ENCODE measurements around the gene MUC21.
"Not testable (repeated sequence)": the region's sequence is repeated elsewhere in the genome, so short reads cannot be mapped to it uniquely, and the experiment has no call there.

MUC21 gene

DNA sequence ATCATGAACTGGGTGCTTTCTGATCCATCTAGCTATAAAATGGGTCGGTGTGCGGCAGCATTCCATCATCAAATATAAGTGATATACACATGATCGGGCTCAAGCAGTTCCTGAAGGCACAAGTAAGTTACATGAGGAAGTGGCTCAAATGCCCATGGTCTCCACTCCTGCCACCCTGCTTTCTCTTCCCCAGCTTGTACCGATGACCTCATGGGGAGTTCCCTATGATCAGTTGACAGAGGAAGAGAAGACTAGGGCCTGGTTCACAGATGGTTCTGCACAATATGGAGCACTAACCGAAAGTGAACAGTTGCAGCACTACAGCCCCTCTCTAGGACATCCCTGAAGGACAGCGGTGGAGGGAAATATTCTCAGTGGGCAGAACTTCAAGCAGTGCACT is 14.3 kb upstream of the MUC21 start:
- not testable (repeated sequence) for DNase-seq (ENCODE audit: low read depth)

DNA sequence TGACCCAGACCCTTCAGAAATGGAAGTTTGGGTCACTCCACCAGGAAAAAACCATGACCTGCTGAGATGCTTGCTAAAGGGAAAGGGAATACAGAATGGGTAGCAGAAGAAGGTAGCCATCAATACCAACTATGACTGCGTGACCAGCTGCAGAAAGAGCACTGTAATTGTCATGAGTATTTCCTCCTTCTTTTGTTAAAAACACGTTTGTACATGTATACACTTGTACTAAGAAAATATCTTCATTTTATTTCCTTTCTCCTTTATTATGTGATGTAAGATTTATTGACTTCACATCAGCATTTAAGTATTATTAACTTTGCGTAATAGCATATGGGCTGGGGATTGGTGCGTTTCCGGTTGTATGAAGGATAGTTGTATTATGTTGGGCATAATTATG is 12.6 kb upstream of the MUC21 start:
- DNase-seq (ENCODE audit: low read depth), result no peak

DNA sequence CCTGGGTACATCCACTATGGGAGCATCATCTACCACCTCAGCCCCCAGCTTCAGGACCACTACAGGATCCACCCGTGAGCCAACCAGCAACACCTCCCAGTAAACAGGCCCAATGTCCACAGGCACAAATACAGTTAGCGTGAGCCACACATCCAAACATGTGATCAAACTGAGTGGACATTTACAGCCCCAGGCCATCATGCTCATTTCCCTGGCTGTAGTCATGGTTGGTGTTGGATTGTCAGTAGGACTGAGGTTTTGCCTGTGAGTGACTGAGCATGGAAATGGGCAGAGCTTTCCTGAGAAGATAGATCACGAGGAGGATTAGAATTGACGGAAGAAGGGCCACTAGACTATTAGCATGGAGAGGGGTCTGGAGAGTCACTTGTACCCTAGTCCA is 10.7 kb upstream of the MUC21 start:
- no peak for DNase-seq (ENCODE audit: low read depth)

DNA sequence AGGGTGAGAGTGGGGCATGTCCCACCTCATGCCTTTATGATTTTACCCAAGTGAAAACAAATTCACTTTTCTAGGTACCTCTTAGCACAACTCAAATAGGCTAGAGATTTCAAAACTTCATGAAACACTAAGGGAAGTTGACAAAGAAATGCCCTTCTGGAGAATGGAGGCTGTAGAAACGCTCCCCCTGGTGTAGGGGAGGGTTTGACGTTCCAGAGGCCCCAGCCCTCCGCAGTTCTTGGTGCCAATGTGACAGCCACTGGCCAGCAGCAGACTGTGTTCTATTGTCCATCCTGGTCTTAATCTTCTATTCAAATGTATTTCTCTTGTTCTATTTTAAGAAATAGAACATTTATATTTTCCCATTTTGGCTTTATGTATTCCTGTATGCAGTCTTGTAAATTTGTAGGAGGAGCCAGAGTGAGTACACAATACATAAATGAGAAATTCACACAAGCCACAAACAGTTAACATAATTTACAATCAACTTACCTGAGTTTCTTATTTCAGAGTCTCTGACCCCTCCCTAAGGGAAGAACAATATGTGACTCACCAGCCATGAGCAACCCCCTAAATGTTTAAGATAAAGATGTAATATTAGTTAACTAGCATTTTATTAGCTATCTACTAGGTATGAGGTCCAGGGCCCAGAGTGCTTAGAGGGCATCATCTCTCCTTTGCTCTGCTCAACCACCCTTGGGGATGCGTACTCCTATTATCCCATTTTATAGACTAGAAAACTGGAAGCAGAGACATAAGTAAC is 8.8 kb upstream of the MUC21 start:
- no peak for DNase-seq (ENCODE audit: low read depth)

DNA sequence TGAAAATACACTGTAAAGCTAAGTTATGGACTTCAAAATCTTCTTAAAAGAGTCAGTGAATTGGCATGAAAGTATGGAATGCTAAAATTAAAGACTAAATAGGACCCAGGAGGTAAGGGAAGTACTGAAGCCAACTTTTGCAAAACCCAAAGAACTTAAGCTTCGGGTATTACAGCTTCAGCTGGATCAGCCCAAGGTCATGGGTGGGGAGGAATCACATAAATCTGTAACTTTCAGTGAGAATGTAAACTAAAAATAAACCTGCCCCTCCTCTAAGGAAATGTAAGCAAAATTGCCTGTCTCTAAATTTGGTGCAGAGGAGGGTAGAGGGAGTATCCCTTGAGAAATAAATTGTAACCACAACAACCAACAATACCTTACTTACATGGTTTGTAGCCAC is 4.4 kb upstream of the MUC21 start:
- peak; percentile 39 for DNase-seq (ENCODE audit: low read depth)

DNA sequence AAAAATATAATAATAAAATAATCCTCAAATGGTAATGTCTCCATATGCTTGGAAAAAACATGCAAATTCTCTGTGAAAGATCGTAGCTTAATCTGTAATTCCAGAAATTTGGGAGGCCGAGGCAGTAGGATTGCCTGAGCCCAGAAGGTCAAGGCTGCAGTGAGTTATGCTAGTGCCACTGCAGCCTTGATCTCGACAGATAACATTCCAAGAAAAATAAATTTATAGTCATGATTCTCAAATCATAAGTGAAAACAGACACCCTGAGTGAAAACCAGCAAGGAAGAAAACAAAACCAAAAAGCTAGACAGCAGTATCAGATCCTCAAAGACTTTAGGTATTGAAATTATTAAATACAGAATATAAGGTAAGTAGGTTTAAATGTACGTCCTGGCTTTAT is 3.8 kb upstream of the MUC21 start:
- no peak for DNase-seq (ENCODE audit: low read depth)

DNA sequence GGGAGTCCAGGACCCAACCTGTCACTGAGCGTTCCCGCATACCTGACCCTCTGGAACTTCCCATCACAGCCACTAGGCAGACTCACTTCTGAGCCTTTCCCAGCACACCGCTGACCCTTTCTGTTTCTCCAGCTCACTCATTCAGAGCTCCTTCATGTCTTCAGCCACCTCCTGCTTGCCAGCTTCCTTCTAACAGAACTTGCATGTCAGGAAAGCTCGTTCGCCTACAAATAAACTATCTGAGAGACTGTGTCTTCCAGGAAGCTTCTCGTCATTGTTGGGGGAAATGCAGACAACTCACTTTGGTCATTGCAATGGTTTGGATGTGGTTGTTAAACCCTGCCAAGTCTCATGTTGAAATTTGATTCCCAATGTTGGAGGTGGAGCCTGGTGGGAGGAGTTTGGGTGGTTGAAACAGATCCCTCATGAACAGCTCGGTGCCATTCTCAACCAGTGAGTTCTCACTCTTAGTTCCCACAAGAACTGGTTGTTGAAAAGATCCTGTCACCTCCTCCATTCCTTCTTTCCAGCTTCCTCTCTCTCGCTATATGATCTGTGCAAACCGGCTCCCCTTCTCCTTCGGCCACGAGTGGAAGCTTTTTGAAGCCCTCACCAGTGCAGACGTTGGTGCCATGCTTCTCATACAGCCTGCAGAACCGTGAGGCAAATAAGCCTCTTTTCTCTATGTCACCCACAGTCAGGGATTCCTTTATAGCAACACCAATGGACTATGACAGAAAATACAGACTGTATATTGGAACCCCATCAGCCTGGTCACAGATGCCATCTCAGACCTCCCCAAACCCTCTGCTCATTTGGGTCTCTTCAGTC is 1.4 kb upstream of the MUC21 start:
- DNase-seq (ENCODE audit: low read depth), result peak; percentile 82

DNA sequence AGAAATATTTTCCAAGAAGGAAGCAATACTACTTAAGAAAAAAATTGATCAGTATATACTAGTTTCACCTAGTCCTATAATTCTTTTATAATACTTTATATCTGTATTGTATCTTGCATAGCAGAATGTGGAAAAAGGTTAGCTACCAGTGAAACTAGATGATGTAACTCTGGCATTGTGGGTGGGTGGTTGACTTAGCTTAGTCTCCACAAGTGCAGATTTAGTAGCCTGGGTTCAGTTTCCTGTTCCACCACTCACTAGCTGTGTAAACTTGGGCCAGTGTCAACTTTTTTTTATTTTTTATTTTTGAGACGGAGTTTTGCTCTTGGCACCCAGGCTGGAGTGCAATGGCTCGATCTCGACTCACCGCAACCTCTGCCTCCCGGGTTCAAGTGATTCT is 2.0 kb downstream of the MUC21 start:
- DNase-seq (ENCODE audit: low read depth), result no peak

DNA sequence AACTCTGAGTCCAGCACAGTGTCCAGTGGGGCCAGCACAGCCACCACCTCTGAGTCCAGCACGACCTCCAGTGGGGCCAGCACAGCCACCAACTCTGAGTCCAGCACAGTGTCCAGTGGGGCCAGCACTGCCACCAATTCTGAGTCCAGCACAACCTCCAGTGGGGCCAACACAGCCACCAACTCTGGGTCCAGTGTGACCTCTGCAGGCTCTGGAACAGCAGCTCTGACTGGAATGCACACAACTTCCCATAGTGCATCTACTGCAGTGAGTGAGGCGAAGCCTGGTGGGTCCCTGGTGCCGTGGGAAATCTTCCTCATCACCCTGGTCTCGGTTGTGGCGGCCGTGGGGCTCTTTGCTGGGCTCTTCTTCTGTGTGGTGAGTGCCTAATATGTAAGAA is 3.8 kb downstream of the MUC21 start:
- DNase-seq (ENCODE audit: low read depth), result no peak

DNA sequence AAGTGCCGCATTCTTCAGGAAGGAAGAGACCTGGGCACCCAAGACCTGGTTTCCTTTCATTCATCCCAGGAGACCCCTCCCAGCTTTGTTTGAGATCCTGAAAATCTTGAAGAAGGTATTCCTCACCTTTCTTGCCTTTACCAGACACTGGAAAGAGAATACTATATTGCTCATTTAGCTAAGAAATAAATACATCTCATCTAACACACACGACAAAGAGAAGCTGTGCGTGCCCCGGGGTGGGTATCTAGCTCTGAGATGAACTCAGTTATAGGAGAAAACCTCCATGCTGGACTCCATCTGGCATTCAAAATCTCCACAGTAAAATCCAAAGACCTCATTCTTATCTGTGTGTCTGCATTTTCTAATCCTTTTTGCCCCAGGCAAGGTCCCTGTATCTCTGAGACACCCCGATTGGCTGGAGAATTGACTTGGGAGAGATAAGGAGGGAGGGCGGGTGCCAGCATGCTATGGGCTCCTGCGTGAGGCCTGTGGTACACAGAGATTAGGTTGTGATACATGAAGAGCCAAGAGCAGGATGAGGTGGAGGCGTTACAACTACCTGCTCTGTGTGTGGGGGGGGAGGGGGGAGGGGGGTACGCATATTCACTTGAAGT is 4.8 kb downstream of the MUC21 start:
- peak; percentile 18 for DNase-seq (ENCODE audit: low read depth)

DNA sequence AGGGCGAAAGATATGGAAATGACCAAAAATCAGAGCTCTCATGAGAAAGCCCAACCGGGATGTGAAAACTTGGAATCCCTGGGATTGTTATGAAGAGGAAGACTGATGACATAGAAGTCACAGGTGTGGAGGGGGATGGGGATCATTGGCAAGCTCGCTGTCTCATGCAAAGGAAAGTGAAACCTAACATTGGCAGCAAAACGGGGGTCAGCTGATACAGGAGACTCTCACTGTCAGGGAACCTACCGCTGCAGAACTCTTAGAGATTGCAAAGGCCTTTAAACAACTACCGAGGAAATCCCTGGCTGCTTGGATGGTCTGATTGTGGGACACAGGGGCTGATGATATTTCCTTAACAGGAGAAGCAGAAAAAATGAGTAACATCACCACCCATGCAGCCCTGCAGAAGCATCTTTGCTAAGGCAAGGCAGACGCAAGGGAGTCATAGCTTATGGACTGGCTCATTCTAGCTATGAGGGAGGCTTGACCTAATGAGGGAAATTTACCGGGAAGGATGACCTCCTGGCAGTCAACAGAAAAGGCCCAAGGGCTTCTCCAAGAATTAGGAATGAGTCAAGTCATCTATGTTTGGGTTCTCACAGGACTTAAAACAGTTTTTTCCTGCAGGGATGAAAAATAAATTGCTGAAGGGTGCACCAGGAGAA is 7.0 kb downstream of the MUC21 start:
- DNase-seq (ENCODE audit: low read depth), result no peak

DNA sequence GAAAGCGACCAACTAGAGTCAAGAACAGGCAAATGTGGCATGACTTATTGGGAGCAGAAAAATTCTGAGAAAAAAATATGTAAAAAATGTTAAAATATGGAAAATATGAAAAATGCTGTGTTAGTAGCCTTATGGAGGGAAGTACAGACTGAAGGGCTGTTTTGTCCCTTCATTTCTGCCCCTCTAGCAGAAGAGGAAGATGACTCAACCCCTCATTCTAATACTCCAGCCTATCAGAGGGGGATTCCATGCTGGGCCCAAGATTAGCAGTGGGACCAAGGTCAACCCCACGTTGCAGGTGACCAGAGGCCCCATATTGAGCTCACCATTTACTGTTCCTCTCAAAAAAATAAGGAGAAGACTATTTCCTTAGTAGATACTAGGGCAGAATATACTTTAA is 8.4 kb downstream of the MUC21 start:
- no peak for DNase-seq (ENCODE audit: low read depth)

DNA sequence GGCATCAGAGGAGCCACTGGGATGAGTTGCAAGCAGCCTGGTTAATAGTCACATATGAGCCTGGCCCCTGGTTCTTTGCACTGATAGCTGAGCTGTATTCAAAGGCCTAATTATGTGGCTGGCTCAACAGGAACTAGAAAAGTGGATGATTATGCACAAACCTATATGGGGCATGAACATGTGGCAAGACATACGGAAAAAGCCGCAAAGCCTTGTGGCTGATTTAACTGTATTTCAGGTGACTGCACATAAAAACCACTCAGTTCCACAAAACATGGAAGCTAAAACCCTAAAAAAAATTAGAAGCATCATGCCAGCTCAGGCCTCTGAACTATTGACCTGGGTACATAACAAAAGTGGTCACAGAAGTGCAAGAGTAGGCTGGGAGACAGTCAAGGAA is 13.8 kb downstream of the MUC21 start:
- DNase-seq (ENCODE audit: low read depth), result no peak

DNA sequence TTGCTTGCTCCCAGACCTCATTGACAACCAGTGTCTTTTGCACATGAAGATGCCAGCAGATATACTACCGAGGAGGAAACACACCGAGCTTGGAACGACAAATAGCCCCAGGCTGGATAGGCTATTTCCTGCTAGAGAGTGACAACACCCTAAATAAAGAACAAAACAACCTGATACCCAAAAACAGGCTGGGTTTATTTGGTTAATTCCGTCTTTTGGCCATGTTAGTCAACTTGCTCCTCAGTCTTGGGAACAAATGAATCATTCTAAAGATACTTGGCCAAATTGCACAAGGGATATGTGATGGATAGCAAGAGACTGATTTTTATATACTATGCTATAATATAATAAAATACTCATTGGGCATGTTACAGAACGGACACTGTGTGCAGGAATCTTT is 15.3 kb downstream of the MUC21 start:
- DNase-seq (ENCODE audit: low read depth), result peak; percentile 64

DNA sequence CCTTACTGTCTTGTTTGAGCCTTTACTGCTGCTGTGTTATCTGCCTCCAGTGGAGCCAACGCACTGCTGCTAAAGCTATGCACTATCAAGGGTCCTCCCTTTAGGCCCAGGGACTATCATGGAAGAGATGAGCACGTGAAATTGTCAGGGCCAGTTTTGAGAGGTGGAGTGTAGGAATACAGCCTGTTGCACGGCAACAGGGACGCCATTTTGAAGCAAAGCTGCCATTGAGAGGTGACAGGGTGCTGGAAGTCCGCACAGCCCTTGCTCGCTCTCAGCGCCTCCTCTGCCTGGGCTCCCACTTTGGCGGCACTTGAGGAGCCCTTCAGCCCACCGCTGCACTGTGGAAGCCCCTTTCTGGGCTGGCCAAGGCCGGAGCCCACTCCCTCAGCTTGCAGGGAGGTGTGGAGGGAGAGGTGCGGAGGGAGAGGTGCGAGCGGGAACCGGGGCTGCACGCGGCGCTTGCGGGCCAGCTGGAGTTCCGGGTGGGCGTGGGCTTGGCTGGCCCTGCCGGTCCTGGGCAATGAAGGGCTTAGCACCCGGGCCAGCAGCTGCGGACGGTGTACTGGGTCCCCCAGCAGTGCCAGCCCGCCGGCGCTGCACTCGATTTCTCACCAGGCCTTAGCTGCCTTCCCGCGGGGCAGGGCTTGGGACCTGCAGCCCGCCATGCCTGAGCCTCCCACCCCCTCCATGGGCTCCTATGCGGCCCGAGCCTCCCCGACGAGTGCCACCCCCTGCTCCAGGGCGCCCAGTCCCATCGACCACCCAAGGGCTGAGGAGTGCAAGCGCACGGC is 16.7 kb downstream of the MUC21 start:
- DNase-seq (ENCODE audit: low read depth), result not testable (repeated sequence)

DNA sequence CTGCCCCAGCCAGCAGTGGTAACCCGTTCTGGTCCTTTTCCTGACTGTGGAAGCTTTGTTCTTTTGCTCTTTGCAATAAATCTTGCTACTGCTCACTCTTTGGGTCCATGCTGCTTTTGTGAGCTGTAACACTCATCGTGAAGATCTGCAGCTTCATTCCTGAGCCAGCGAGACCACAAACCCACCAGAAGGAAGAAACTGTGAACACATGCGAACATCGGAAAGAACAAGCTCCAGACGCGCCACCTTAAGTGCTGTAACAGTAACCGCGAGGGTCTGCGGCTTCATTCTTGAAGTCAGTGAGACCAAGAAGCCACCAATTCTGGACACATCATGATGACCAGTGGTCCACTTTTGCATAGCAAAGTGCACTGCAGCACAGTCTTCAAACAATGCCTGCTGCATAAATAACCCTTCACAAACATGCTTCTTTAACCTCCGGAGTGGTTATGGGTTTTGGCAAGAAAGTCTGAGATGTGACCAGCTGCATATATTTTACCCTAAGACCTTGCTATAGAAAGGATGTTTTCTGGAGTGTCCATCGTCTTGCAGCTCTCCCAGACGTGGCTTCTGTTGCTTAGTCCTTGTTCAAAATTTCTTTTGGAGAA is 17.9 kb downstream of the MUC21 start:
- no peak for DNase-seq (ENCODE audit: low read depth)

DNA sequence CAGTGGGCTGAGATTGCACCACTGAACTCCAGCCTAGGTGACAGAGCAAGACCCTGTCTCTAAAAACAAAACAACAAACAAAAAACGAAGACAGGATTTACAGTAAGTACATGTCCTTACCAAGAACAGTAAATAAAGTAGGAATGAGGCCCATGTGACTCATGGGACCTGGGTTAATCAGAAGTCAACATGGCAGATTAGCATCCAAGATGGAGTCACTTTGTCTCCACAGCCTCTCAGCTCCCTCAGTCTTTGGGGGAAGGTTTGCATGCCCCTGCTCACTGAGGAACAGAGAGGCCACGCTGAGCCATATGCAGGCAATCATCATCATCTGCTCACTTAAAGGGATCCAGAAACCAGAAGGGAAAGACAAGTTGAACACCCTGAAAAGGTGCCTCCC is 19.0 kb downstream of the MUC21 start:
- no peak for DNase-seq (ENCODE audit: low read depth)

DNA sequence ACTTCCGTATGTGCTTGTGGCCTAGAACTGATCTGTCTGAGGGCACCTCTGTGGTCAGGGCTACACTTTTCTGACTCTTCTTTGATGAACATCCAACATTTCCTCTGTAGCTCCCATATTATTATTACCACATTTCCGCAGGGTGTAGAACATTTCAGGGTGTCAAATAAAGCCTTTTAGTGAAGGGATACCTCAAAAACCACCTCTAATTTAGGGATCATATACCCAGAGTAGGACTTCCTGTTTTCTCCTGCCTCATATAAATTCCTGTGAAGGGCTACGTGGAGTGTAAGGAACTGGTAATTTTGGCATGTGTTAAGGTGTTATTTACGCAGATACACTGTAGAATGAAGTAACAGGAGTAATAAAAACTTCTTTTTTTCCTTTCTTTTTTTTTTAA is 21.3 kb downstream of the MUC21 start:
- no peak for DNase-seq (ENCODE audit: low read depth)

DNA sequence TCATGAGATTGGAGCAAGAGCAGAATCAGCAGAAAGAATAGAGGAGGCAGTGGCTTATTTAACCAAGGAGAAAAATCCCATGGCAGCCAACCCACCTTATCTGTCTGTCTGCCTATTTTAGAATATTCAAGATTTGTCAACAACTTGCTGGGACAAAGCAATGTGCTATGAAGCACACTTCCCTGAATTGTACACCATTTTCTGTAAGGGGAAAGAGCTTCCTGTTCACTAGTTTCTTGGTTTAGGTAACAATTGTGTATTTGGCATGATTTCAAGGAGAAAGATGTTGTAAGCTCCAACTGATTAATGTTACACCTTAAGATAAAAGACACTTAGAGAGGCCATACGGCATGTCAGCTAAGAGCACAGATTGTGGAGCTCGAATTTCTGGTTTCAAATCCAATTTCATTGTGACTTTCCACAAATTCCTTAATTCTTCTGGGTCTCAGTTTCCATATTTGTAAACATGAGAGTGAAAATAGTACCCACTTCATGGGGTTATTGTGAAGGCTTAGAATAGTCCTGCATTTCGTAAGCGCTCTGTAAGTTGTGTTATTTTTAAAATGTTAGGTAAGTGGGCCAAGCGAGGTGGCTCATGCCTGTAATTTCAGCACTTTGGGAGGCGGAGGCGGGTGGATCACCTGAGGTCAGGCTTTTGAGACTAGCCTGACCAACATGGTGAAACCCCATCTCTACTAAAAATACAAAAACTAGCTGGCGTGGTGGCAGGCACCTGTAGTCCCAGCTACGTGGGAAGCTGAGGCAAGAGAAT is 21.9 kb downstream of the MUC21 start:
- DNase-seq (ENCODE audit: low read depth), result peak; percentile 64

DNA sequence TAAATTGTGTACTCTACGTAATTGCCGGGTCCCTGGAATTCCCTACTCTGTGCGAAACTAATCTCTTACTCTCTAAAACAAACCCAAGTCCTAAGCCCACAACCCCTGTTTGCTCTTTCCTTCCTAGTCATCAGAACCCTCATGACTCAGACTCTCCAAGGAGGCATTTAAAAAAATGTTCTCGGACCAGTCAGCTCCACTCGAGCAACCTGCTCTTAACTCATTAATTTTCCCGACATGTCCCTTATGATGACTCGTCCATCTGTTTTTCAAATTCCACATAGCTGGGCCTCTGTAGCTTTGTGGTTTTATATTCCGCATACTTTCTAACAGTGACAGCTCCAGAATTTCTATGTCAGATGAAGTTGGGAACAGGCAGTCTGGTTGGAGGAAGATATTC is 24.2 kb downstream of the MUC21 start:
- DNase-seq (ENCODE audit: low read depth), result peak; percentile 96

DNA sequence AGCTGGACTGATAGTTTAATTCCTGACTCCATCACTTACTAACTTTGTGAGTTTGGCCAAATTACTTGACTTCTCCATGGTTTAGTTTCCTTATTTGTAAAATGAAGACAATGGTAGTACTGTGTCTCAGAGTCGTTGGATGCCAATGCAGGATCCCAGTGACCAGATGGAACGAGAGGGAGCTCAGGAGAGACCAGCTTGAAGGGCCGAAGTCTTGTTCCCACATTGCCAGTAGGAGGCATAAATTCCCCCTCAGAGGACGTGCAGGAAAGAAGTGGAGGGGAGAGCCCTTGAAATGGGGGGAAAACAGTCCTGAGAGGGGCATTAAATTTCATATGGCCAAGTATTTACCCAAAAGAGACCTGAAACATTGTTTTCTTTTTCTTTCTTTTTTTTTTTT is 24.6 kb downstream of the MUC21 start:
- no peak for DNase-seq (ENCODE audit: low read depth)

All from amniotic epithelial cell (primary cell).